ENCODE results near the gene BRINP1. TPM values are rescaled to one million over a fixed set of nuclear protein-coding genes. Genes with fewer than 3 reads are reported as not detected.
"Not testable (repeated sequence)": the region's sequence is repeated elsewhere in the genome, so short reads cannot be mapped to it uniquely, and the experiment has no call there.

Gene BRINP1
- total RNA-seq, 1 donor from 2014 or later: 0.79 TPM

DNA sequence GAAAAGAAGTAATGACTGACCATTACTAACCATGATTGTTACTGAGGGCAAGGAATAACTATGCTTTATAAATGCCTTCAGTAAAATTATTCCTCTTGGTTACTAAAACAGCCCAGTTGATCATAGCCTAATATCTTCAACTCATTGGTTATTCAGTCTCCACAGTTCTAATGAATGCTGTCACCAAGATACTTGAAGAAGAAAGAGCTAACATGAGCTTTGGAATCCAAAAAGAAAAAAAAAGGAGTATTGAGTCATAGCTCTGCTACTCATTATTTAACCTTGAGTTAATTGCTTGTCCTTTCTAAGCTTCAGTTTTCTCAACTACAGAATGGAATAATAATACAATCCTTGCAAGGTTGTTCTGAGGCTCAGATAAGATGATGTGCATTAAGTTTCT lies 187.7 kb downstream of the BRINP1 start:
- no peaks in the 10 kb centered on the region for H3K36me3 Mint-ChIP-seq (ENCODE audit: insufficient read depth)
- H3K27me3 Mint-ChIP-seq: peaks cover 6% of the 10 kb centered on the region
- no peak for DNase-seq (ENCODE audit: low spot score, unreplicated experiment)
- H3K27ac Mint-ChIP-seq: no peak overlapping the region
- no peaks in the 10 kb centered on the region for H3K9me3 Mint-ChIP-seq (ENCODE audit: low read depth)
- H3K4me3 Mint-ChIP-seq (ENCODE audit: low read depth): no peak overlapping the region
- no peaks in the 10 kb centered on the region for H3K4me1 Mint-ChIP-seq (ENCODE audit: low read depth)
- TF ChIP-seq, protein P1, sequence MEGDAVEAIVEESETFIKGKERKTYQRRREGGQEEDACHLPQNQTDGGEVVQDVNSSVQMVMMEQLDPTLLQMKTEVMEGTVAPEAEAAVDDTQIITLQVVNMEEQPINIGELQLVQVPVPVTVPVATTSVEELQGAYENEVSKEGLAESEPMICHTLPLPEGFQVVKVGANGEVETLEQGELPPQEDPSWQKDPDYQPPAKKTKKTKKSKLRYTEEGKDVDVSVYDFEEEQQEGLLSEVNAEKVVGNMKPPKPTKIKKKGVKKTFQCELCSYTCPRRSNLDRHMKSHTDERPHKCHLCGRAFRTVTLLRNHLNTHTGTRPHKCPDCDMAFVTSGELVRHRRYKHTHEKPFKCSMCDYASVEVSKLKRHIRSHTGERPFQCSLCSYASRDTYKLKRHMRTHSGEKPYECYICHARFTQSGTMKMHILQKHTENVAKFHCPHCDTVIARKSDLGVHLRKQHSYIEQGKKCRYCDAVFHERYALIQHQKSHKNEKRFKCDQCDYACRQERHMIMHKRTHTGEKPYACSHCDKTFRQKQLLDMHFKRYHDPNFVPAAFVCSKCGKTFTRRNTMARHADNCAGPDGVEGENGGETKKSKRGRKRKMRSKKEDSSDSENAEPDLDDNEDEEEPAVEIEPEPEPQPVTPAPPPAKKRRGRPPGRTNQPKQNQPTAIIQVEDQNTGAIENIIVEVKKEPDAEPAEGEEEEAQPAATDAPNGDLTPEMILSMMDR (IDR thresholded peaks at IDR 0.05; ENCODE audit: unreplicated experiment): no peak

DNA sequence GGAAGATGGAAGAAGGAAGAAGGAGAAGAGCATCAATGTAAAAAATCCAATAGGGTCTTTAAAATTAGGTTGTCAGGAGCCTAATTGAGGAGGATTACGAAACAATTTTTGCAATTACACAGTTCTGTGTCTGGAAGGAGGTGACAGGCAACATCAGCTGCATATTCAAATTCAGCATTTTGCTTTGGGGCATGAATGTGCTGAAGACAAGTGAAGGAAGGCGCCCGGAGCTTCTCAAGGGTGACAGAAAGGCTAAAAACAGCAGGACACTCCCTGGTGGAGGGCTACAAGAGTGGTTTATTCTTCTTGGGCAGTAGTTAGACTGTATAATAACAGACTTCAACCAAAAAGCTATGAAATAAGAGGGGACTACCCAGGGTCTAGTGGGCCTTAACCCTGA lies 188.3 kb downstream of the BRINP1 start:
- Mint-ChIP-seq H3K9me3 (ENCODE audit: low read depth) (no peaks in the 10 kb centered on the region), H3K36me3 (ENCODE audit: insufficient read depth) (no peaks in the 10 kb centered on the region), H3K4me3 (ENCODE audit: low read depth) (no peak overlapping the region), H3K4me1 (ENCODE audit: low read depth) (no peaks in the 10 kb centered on the region), H3K27me3 (peaks cover 6% of the 10 kb centered on the region), H3K27ac (no peak overlapping the region)
- TF ChIP-seq, protein P1 (IDR thresholded peaks at IDR 0.05; ENCODE audit: unreplicated experiment): no peak
- DNase-seq (ENCODE audit: low spot score, unreplicated experiment): no peak

DNA sequence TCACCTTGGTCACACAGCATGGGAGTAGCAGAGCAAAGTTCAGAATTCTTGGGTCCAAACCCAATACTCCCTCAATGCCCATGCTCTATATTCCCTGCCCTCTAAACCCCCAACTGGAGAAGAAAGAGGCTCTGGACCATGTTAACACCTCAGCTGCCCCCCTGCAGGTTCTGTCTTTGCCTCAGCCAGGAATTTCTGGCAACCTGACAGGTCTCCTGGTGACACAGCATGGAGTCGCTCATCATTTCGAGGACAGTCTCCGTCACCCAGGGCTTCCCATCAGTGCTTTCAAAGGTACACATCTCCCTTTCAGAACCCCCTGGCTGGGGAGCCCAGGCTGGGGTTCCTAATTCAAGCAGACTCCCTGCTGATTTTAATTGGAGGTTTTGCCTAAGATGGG lies 189.5 kb downstream of the BRINP1 start:
- no peak overlapping the region for H3K27ac Mint-ChIP-seq
- DNase-seq (ENCODE audit: low spot score, unreplicated experiment): no peak

GRCh38 chr9:119177196-119177595 lies 192.0 kb downstream of the BRINP1 start:
- TF ChIP-seq, protein P1 (IDR thresholded peaks at IDR 0.05; ENCODE audit: unreplicated experiment): no peak
- H3K9me3 Mint-ChIP-seq (ENCODE audit: low read depth): no peaks in the 10 kb centered on the region
- H3K4me3 Mint-ChIP-seq (ENCODE audit: low read depth): no peak overlapping the region
- H3K4me1 Mint-ChIP-seq (ENCODE audit: low read depth): no peaks in the 10 kb centered on the region
- peaks cover 6% of the 10 kb centered on the region for H3K27me3 Mint-ChIP-seq
- H3K36me3 Mint-ChIP-seq (ENCODE audit: insufficient read depth): no peaks in the 10 kb centered on the region
- no peak for DNase-seq (ENCODE audit: low spot score, unreplicated experiment)
- H3K27ac Mint-ChIP-seq: no peak overlapping the region

More for the DNA sequence above, 189.5 kb downstream of the BRINP1 start:
- Mint-ChIP-seq H3K4me3 (ENCODE audit: low read depth) (no peak overlapping the region), H3K27me3 (peaks cover 6% of the 10 kb centered on the region), H3K36me3 (ENCODE audit: insufficient read depth) (no peaks in the 10 kb centered on the region), H3K9me3 (ENCODE audit: low read depth) (no peaks in the 10 kb centered on the region), H3K4me1 (ENCODE audit: low read depth) (no peaks in the 10 kb centered on the region)
- TF ChIP-seq, protein P1 (IDR thresholded peaks at IDR 0.05; ENCODE audit: unreplicated experiment): no peak

- no peak for DNase-seq (ENCODE audit: low spot score, unreplicated experiment)
- Mint-ChIP-seq H3K9me3 (ENCODE audit: low read depth) (no peaks in the 10 kb centered on the region), H3K27me3 (peaks cover 6% of the 10 kb centered on the region), H3K4me1 (ENCODE audit: low read depth) (no peaks in the 10 kb centered on the region), H3K36me3 (ENCODE audit: insufficient read depth) (no peaks in the 10 kb centered on the region), H3K4me3 (ENCODE audit: low read depth) (no peak overlapping the region), H3K27ac (no peak overlapping the region)
- TF ChIP-seq, protein P1 (IDR thresholded peaks at IDR 0.05; ENCODE audit: unreplicated experiment): no peak
These were observed 193.7 kb downstream of the BRINP1 start for GRCh38 chr9:119175581-119175980.

DNA sequence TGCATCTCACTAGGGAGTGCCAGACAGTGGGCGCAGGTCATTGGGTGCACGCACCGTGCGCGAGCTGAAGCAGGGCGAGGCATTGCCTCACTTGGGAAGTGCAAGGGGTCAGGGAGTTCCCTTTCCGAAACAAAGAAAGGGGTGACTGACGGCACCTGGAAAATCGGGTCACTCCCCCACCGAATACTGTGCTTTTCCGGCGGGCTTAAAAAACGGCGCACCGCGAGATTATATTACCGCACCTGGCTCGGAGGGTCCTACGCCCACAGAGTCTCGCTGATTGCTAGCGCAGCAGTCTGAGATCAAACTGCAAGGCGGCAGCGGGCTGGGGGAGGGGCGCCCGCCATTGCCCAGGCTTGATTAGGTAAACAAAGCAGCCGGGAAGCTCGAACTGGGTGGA lies 200.0 kb downstream of the BRINP1 start:
- not testable (repeated sequence) for H3K4me1 Mint-ChIP-seq (ENCODE audit: low read depth); H3K36me3 Mint-ChIP-seq (ENCODE audit: insufficient read depth); H3K27me3 Mint-ChIP-seq
- Mint-ChIP-seq H3K27ac (peak overlapping the region; percentile 96), H3K9me3 (ENCODE audit: low read depth) (peaks cover 15% of the 10 kb centered on the region), H3K4me3 (ENCODE audit: low read depth) (peak overlapping the region; percentile 75)
- DNase-seq (ENCODE audit: low spot score, unreplicated experiment): peak; percentile 39

All from progenitor cell of endocrine pancreas (in vitro differentiated cells).